ENCODE results near the gene PRPF40A.

Gene PRPF40A

GRCh38 chr2:152657043-152657442, 60.2 kb downstream of the PRPF40A start:
- H3K4me1 ChIP-seq (ENCODE audit: control insufficient read depth, insufficient read depth, low read length, poor library complexity, severe bottlenecking): no peaks in the 10 kb centered on the region
- no peak overlapping the region for H3K27ac ChIP-seq (ENCODE audit: low read depth, low read length, severe bottlenecking)
- 95 to 100% methylated on average over 4 of the region's 4 CpGs for WGBS, 2 experiments (ENCODE audit: insufficient coverage in 2 of 2)
- peaks cover 72% of the 10 kb centered on the region for H3K36me3 ChIP-seq (ENCODE audit: control insufficient read depth, insufficient read depth, low read length)
- no peak overlapping the region for H3K4me3 ChIP-seq (ENCODE audit: extremely low read depth, insufficient read depth, low read length, poor library complexity, severe bottlenecking)
- no peaks in the 10 kb centered on the region for H3K9me3 ChIP-seq (ENCODE audit: control insufficient read depth, low read length)

- 100% methylated on average over 1 of the region's 1 CpG; no CpG with 5 or more reads in 1 of the 2 experiments for WGBS, 2 experiments (ENCODE audit: insufficient coverage in 2 of 2)
- Histone ChIP-seq H3K9me3 (ENCODE audit: control insufficient read depth, low read length) (no peaks in the 10 kb centered on the region), H3K36me3 (ENCODE audit: control insufficient read depth, insufficient read depth, low read length) (peaks cover 70% of the 10 kb centered on the region)
These were observed 61.4 kb downstream of the PRPF40A start for GRCh38 chr2:152655880-152656279.

GRCh38 chr2:152651834-152652233, 65.4 kb downstream of the PRPF40A start:
- Histone ChIP-seq H3K9me3 (ENCODE audit: control insufficient read depth, low read length) (no peaks in the 10 kb centered on the region), H3K27ac (ENCODE audit: low read depth, low read length, severe bottlenecking) (no peak overlapping the region), H3K36me3 (ENCODE audit: control insufficient read depth, insufficient read depth, low read length) (peaks cover 57% of the 10 kb centered on the region), H3K4me3 (ENCODE audit: extremely low read depth, insufficient read depth, low read length, poor library complexity, severe bottlenecking) (no peak overlapping the region), H3K4me1 (ENCODE audit: control insufficient read depth, insufficient read depth, low read length, poor library complexity, severe bottlenecking) (no peaks in the 10 kb centered on the region)
- WGBS, 2 experiments (ENCODE audit: insufficient coverage in 2 of 2): no CpG with 5 or more reads among the region's 2 CpGs

More at GRCh38 chr2:152655880-152656279, 61.4 kb downstream of the PRPF40A start:
- Histone ChIP-seq H3K27ac (ENCODE audit: low read depth, low read length, severe bottlenecking) (no peak overlapping the region), H3K4me1 (ENCODE audit: control insufficient read depth, insufficient read depth, low read length, poor library complexity, severe bottlenecking) (no peaks in the 10 kb centered on the region), H3K4me3 (ENCODE audit: extremely low read depth, insufficient read depth, low read length, poor library complexity, severe bottlenecking) (no peak overlapping the region)

- H3K36me3 ChIP-seq (ENCODE audit: control insufficient read depth, insufficient read depth, low read length): peaks cover 49% of the 10 kb centered on the region
- WGBS, 2 experiments (ENCODE audit: insufficient coverage in 2 of 2): 89 to 90% methylated on average over 5 of the region's 6 CpGs
- no peak overlapping the region for H3K27ac ChIP-seq (ENCODE audit: low read depth, low read length, severe bottlenecking)
- H3K9me3 ChIP-seq (ENCODE audit: control insufficient read depth, low read length): no peaks in the 10 kb centered on the region
- H3K4me1 ChIP-seq (ENCODE audit: control insufficient read depth, insufficient read depth, low read length, poor library complexity, severe bottlenecking): no peaks in the 10 kb centered on the region
- H3K4me3 ChIP-seq (ENCODE audit: extremely low read depth, insufficient read depth, low read length, poor library complexity, severe bottlenecking): no peak overlapping the region
These were observed 66.4 kb downstream of the PRPF40A start for GRCh38 chr2:152650768-152651371.

- WGBS, 2 experiments (ENCODE audit: insufficient coverage in 2 of 2): no CpG with 5 or more reads among the region's 1 CpG
- no peak overlapping the region for H3K27ac ChIP-seq (ENCODE audit: low read depth, low read length, severe bottlenecking)
- H3K4me1 ChIP-seq (ENCODE audit: control insufficient read depth, insufficient read depth, low read length, poor library complexity, severe bottlenecking): no peaks in the 10 kb centered on the region
- H3K4me3 ChIP-seq (ENCODE audit: extremely low read depth, insufficient read depth, low read length, poor library complexity, severe bottlenecking): no peak overlapping the region
- peaks cover 51% of the 10 kb centered on the region for H3K36me3 ChIP-seq (ENCODE audit: control insufficient read depth, insufficient read depth, low read length)
- H3K9me3 ChIP-seq (ENCODE audit: control insufficient read depth, low read length): no peaks in the 10 kb centered on the region
These were observed 67.3 kb downstream of the PRPF40A start for GRCh38 chr2:152649997-152650396.

GRCh38 chr2:152648336-152648735, 68.9 kb downstream of the PRPF40A start:
- Histone ChIP-seq H3K27ac (ENCODE audit: low read depth, low read length, severe bottlenecking) (no peak overlapping the region), H3K4me3 (ENCODE audit: extremely low read depth, insufficient read depth, low read length, poor library complexity, severe bottlenecking) (no peak overlapping the region), H3K4me1 (ENCODE audit: control insufficient read depth, insufficient read depth, low read length, poor library complexity, severe bottlenecking) (no peaks in the 10 kb centered on the region), H3K36me3 (ENCODE audit: control insufficient read depth, insufficient read depth, low read length) (peaks cover 59% of the 10 kb centered on the region), H3K9me3 (ENCODE audit: control insufficient read depth, low read length) (no peaks in the 10 kb centered on the region)
- 0% methylated on average over 1 of the region's 2 CpGs; no CpG with 5 or more reads in 1 of the 2 experiments for WGBS, 2 experiments (ENCODE audit: insufficient coverage in 2 of 2)

- 90 to 100% methylated on average over 1 to 9 of the region's 9 CpGs for WGBS, 2 experiments (ENCODE audit: insufficient coverage in 2 of 2)
- no peak overlapping the region for H3K4me3 ChIP-seq (ENCODE audit: extremely low read depth, insufficient read depth, low read length, poor library complexity, severe bottlenecking)
- H3K36me3 ChIP-seq (ENCODE audit: control insufficient read depth, insufficient read depth, low read length): peaks cover 60% of the 10 kb centered on the region
- H3K27ac ChIP-seq (ENCODE audit: low read depth, low read length, severe bottlenecking): no peak overlapping the region
- no peaks in the 10 kb centered on the region for H3K9me3 ChIP-seq (ENCODE audit: control insufficient read depth, low read length)
- no peaks in the 10 kb centered on the region for H3K4me1 ChIP-seq (ENCODE audit: control insufficient read depth, insufficient read depth, low read length, poor library complexity, severe bottlenecking)
These were observed 69.7 kb downstream of the PRPF40A start for GRCh38 chr2:152647552-152647951.

- 100% methylated on average over 1 of the region's 3 CpGs; no CpG with 5 or more reads in 1 of the 2 experiments for WGBS, 2 experiments (ENCODE audit: insufficient coverage in 2 of 2)
- H3K4me1 ChIP-seq (ENCODE audit: control insufficient read depth, insufficient read depth, low read length, poor library complexity, severe bottlenecking): no peaks in the 10 kb centered on the region
- no peak overlapping the region for H3K27ac ChIP-seq (ENCODE audit: low read depth, low read length, severe bottlenecking)
- H3K9me3 ChIP-seq (ENCODE audit: control insufficient read depth, low read length): no peaks in the 10 kb centered on the region
- no peak overlapping the region for H3K4me3 ChIP-seq (ENCODE audit: extremely low read depth, insufficient read depth, low read length, poor library complexity, severe bottlenecking)
- peaks cover 59% of the 10 kb centered on the region for H3K36me3 ChIP-seq (ENCODE audit: control insufficient read depth, insufficient read depth, low read length)
These were observed 70.5 kb downstream of the PRPF40A start for GRCh38 chr2:152646775-152647174.

GRCh38 chr2:152646264-152646663, 71.0 kb downstream of the PRPF40A start:
- Histone ChIP-seq H3K27ac (ENCODE audit: low read depth, low read length, severe bottlenecking) (no peak overlapping the region), H3K4me1 (ENCODE audit: control insufficient read depth, insufficient read depth, low read length, poor library complexity, severe bottlenecking) (no peaks in the 10 kb centered on the region), H3K4me3 (ENCODE audit: extremely low read depth, insufficient read depth, low read length, poor library complexity, severe bottlenecking) (no peak overlapping the region), H3K9me3 (ENCODE audit: control insufficient read depth, low read length) (no peaks in the 10 kb centered on the region), H3K36me3 (ENCODE audit: control insufficient read depth, insufficient read depth, low read length) (peaks cover 59% of the 10 kb centered on the region)
- 80% methylated on average over 1 of the region's 4 CpGs; no CpG with 5 or more reads in 1 of the 2 experiments for WGBS, 2 experiments (ENCODE audit: insufficient coverage in 2 of 2)

GRCh38 chr2:152644189-152644873, 72.9 kb downstream of the PRPF40A start:
- Histone ChIP-seq H3K9me3 (ENCODE audit: control insufficient read depth, low read length) (no peaks in the 10 kb centered on the region), H3K36me3 (ENCODE audit: control insufficient read depth, insufficient read depth, low read length) (peaks cover 65% of the 10 kb centered on the region), H3K27ac (ENCODE audit: low read depth, low read length, severe bottlenecking) (no peak overlapping the region), H3K4me1 (ENCODE audit: control insufficient read depth, insufficient read depth, low read length, poor library complexity, severe bottlenecking) (no peaks in the 10 kb centered on the region), H3K4me3 (ENCODE audit: extremely low read depth, insufficient read depth, low read length, poor library complexity, severe bottlenecking) (no peak overlapping the region)
- 94 to 100% methylated on average over 3 to 5 of the region's 6 CpGs for WGBS, 2 experiments (ENCODE audit: insufficient coverage in 2 of 2)

GRCh38 chr2:152638590-152638989, 78.7 kb downstream of the PRPF40A start:
- Histone ChIP-seq H3K27ac (ENCODE audit: low read depth, low read length, severe bottlenecking) (no peak overlapping the region), H3K36me3 (ENCODE audit: control insufficient read depth, insufficient read depth, low read length) (peaks cover 80% of the 10 kb centered on the region), H3K4me3 (ENCODE audit: extremely low read depth, insufficient read depth, low read length, poor library complexity, severe bottlenecking) (no peak overlapping the region), H3K4me1 (ENCODE audit: control insufficient read depth, insufficient read depth, low read length, poor library complexity, severe bottlenecking) (no peaks in the 10 kb centered on the region), H3K9me3 (ENCODE audit: control insufficient read depth, low read length) (no peaks in the 10 kb centered on the region)
- WGBS, 2 experiments (ENCODE audit: insufficient coverage in 2 of 2): 79% methylated on average over 6 to 7 of the region's 8 CpGs
